OCI-LY1 (cell line): ENCODE measurements around the gene ADCYAP1R1.

Source experiments
- H2AFZ ChIP-seq: fragments of 200-600 bp; sonication (generic), shearing (Covaris generic); 2 replicates; pipeline ENCODE4 v1.6.0; 2014; ENCODE audit warnings: antibody characterized with exemption, mild to moderate bottlenecking, low read length
- H3F3A ChIP-seq: fragments of 200-600 bp; sonication (generic), shearing (Covaris generic); 2 replicates; pipeline ENCODE4 v1.6.0; 2014; ENCODE audit warnings: mild to moderate bottlenecking, antibody characterized with exemption, low read length, moderate library complexity; ENCODE audit not compliant: insufficient read depth
- H3K27ac ChIP-seq: fragments of 200-600 bp; sonication (generic); 2 replicates; pipeline ENCODE4 v1.5.1; 2014; ENCODE audit warnings: low read length, mixed run types, mild to moderate bottlenecking, low read depth; ENCODE audit not compliant: poor library complexity, severe bottlenecking
- H3K27me3 ChIP-seq: fragments of 200-600 bp; sonication (generic); 2 replicates; pipeline ENCODE4 v1.6.0; 2014; ENCODE audit warnings: antibody characterized with exemption, mild to moderate bottlenecking, low read length, moderate library complexity; ENCODE audit not compliant: insufficient read depth
- H3K36me3 ChIP-seq: fragments of 200-600 bp; sonication (generic); 2 replicates; pipeline ENCODE4 v1.6.1; 2014; ENCODE audit warnings: mild to moderate bottlenecking, antibody characterized with exemption, low read length, moderate library complexity, mixed read lengths; ENCODE audit not compliant: insufficient read depth
- H3K4me1 ChIP-seq: fragments of 200-600 bp; sonication (generic); 2 replicates; pipeline ENCODE4 v1.5.1; 2014; ENCODE audit warnings: mild to moderate bottlenecking, low read length, moderate library complexity; ENCODE audit not compliant: insufficient read depth, severe bottlenecking
- H3K4me2 ChIP-seq: fragments of 200-600 bp; sonication (generic), shearing (Covaris generic); 2 replicates; pipeline ENCODE4 v1.6.1; 2014; ENCODE audit warnings: low read length
- H3K4me3 ChIP-seq: fragments of 200-600 bp; sonication (generic); 2 replicates; pipeline ENCODE4 v1.5.1; 2014; ENCODE audit warnings: low read length, low read depth, mild to moderate bottlenecking, mixed read lengths; ENCODE audit not compliant: poor library complexity, severe bottlenecking
- H3K79me2 ChIP-seq: fragments of 200-600 bp; shearing (Covaris generic); 2 replicates; pipeline ENCODE4 v1.6.1; 2016; ENCODE audit warnings: mixed run types, low read length, mixed read lengths; ENCODE audit not compliant: insufficient read depth
- H3K9ac ChIP-seq: fragments of 200-600 bp; sonication (generic), shearing (Covaris generic); 2 replicates; pipeline ENCODE4 v1.6.1; 2014; ENCODE audit warnings: mild to moderate bottlenecking, low read length, mixed read lengths
- H3K9me2 ChIP-seq: fragments of 200-600 bp; sonication (generic), shearing (Covaris generic); 2 replicates; pipeline ENCODE4 v1.6.1; 2014; ENCODE audit warnings: low read depth, mild to moderate bottlenecking, low read length, mixed read lengths
- H3K9me3 ChIP-seq: fragments of 200-600 bp; shearing (Covaris generic); 2 replicates; pipeline ENCODE4 v1.6.1; 2014; ENCODE audit warnings: low read length, mixed read lengths
- H4K20me1 ChIP-seq: fragments of 200-600 bp; sonication (generic), shearing (Covaris generic); 2 replicates; pipeline ENCODE4 v1.6.0; 2016; ENCODE audit warnings: mild to moderate bottlenecking, low read length; ENCODE audit not compliant: insufficient read depth
- CTCF ChIP-seq: fragments of 200-600 bp; sonication (generic), shearing (Covaris generic); IDR thresholded peaks from 2 replicates; pipeline ENCODE4 v1.5.1; 2017; ENCODE audit warnings: mild to moderate bottlenecking, antibody characterized with exemption, low read length, moderate library complexity, mixed read lengths
- EZH2 ChIP-seq: fragments of 200-600 bp; sonication (generic), shearing (Covaris generic); IDR thresholded peaks from 2 replicates; pipeline ENCODE4 v1.8.0; 2017; ENCODE audit warnings: borderline replicate concordance, mixed run types, mild to moderate bottlenecking, antibody characterized with exemption, low read length, moderate library complexity, mixed read lengths

The ADCYAP1R1 gene

GRCh38 chr7:31067491-31067890 lies 15.4 kb downstream of the ADCYAP1R1 start:
- Histone ChIP-seq H3K79me2 (no peaks in the 10 kb centered on the region), H3K4me3 (no peak overlapping the region), H3K9me3 (no peaks in the 10 kb centered on the region), H3K27ac (no peak overlapping the region), H3K9ac (no peak overlapping the region), H3K9me2 (no peaks in the 10 kb centered on the region), H3K4me1 (no peaks in the 10 kb centered on the region), H2AFZ (no peak overlapping the region), H3F3A (no peaks in the 10 kb centered on the region), H3K36me3 (no peaks in the 10 kb centered on the region), H3K4me2 (no peak overlapping the region), H4K20me1 (no peaks in the 10 kb centered on the region), H3K27me3 (peaks cover 4% of the 10 kb centered on the region; the same call in 1 of the 2 replicates)
- no peak for TF ChIP-seq CTCF
- no peak for TF ChIP-seq EZH2

GRCh38 chr7:31068006-31068675 lies 16.0 kb downstream of the ADCYAP1R1 start:
- Histone ChIP-seq H3K9ac (no peak overlapping the region), H3K79me2 (no peaks in the 10 kb centered on the region), H3K36me3 (no peaks in the 10 kb centered on the region), H2AFZ (no peak overlapping the region), H3K9me2 (no peaks in the 10 kb centered on the region), H3K4me1 (no peaks in the 10 kb centered on the region), H3K9me3 (no peaks in the 10 kb centered on the region), H3F3A (no peaks in the 10 kb centered on the region), H3K27ac (no peak overlapping the region), H3K4me3 (no peak overlapping the region), H4K20me1 (no peaks in the 10 kb centered on the region), H3K27me3 (peaks cover 4% of the 10 kb centered on the region; the same call in 1 of the 2 replicates), H3K4me2 (no peak overlapping the region)
- TF ChIP-seq CTCF (no peak), EZH2 (no peak)

GRCh38 chr7:31069860-31070555 lies 17.9 kb downstream of the ADCYAP1R1 start:
- Histone ChIP-seq H3K4me1 (no peaks in the 10 kb centered on the region), H3K9me3 (no peaks in the 10 kb centered on the region), H3K79me2 (no peaks in the 10 kb centered on the region), H3K36me3 (no peaks in the 10 kb centered on the region), H3K4me3 (no peak overlapping the region), H3K9ac (no peak overlapping the region), H2AFZ (no peak overlapping the region), H3F3A (no peaks in the 10 kb centered on the region), H3K4me2 (no peak overlapping the region), H3K27ac (no peak overlapping the region), H3K9me2 (no peaks in the 10 kb centered on the region), H3K27me3 (peaks cover 4% of the 10 kb centered on the region; the same call in 1 of the 2 replicates), H4K20me1 (no peaks in the 10 kb centered on the region)
- TF ChIP-seq CTCF (no peak), EZH2 (no peak)
